ENCODE measurements around the gene COQ4. TPM values are rescaled to one million over a fixed set of nuclear protein-coding genes. Genes with fewer than 3 reads are reported as not detected.
"Not testable (repeated sequence)": the region's sequence is repeated elsewhere in the genome, so short reads cannot be mapped to it uniquely, and the experiment has no call there.

COQ4 gene
- total RNA-seq, 1 experiment from 2014 or later = 45.8 TPM

DNA sequence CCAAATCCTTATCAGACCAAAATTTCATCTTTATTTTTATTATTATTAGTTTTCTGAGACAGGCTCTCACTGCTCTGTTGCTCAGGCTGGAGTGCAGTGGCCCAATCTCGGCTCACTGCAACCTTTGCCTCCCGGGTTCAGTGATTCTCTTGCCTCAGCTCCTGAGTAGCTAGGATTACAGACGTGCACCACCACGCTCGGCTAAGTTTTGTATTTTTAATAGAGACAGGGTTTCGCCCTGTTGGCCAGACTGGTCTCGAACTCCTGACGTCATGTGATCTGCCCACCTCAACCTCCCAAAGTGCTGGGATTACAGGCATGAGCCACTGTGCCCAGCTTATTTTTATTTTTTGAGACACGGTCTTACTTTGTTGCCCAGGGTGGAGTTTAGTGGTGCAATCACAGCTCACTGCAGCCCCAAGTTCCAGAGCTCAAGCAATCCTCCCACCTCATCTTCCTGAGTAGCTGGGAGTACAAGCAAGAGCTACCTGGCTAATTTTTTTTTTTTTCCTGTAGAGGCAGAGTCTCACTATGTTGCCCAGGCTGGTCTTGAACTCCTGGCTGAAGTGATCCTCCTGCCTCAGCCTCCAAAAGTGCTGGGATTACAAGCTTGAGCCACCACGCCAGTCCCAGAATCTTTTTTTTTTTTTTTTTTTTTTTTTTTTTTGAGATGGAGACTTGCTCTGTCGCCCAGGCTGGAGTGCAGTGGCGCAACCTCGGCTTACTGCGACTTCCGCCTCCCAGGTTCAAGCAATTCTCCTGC is 16.4 kb downstream of the COQ4 start:
- ChIA-PET RAD21 (ENCODE audit: low non-redundant PET in 1 of 2, low total read pairs in 2 of 2, uncharacterized antibody in 2 of 2, unreplicated experiment in 2 of 2) (interaction anchor here in 1 of 2 experiments (1.0 kb wide), 1 partner anchor 21 kb away, joined by 3 read pairs; no protein-coding TSS in a partner anchor), POLR2A (interaction anchor here (0.6 kb wide), 2 partner anchors 338 to 1269 kb away, joined by 3 to 4 read pairs; no protein-coding TSS in a partner anchor)
- BruUV-seq (replicated peaks); DNase-seq (ENCODE audit: low read depth, low spot score); intact Hi-C loops (cut with micrococcal nuclease); H2AFZ ChIP-seq (ENCODE audit: low read depth, low read length, poor library complexity, severe bottlenecking); H3K9me2 ChIP-seq (ENCODE audit: insufficient read depth); CTCF ChIA-PET; H3K27me3 ChIP-seq (ENCODE audit: insufficient read depth, low read length); H3K9ac ChIP-seq (ENCODE audit: low read length); ATAC-seq; H3K4me3 ChIP-seq (replicated peaks in 1 of 2; ENCODE audit: low read depth in 1 of 2, low read length in 2 of 2); H4K20me1 ChIP-seq (ENCODE audit: insufficient read depth); H3K9me3 ChIP-seq (ENCODE audit: control insufficient read depth in 1 of 2, insufficient read depth in 1 of 2, low read depth in 1 of 2, low read length in 2 of 2): not testable (repeated sequence)
- peak overlapping the region; percentile 97 for H3K4me2 ChIP-seq (ENCODE audit: low read length)
- H3K4me1 ChIP-seq (ENCODE audit: control insufficient read depth in 1 of 2, insufficient read depth in 2 of 2, low read length in 2 of 2) = peaks cover 0 to 20% of the 10 kb centered on the region in 2 experiments; a peak in 2 of 4 replicates
- peaks cover 10% of the 10 kb centered on the region for H3K79me2 ChIP-seq (ENCODE audit: insufficient read depth, low read length)
- peaks cover 0 to 12% of the 10 kb centered on the region in 2 experiments; a peak in 3 of 4 replicates for H3K36me3 ChIP-seq (ENCODE audit: control insufficient read depth in 1 of 2, insufficient read depth in 2 of 2, low read length in 2 of 2)
- H3K27ac ChIP-seq (ENCODE audit: low read depth, low read length) = peak overlapping the region; percentile 74

DNA sequence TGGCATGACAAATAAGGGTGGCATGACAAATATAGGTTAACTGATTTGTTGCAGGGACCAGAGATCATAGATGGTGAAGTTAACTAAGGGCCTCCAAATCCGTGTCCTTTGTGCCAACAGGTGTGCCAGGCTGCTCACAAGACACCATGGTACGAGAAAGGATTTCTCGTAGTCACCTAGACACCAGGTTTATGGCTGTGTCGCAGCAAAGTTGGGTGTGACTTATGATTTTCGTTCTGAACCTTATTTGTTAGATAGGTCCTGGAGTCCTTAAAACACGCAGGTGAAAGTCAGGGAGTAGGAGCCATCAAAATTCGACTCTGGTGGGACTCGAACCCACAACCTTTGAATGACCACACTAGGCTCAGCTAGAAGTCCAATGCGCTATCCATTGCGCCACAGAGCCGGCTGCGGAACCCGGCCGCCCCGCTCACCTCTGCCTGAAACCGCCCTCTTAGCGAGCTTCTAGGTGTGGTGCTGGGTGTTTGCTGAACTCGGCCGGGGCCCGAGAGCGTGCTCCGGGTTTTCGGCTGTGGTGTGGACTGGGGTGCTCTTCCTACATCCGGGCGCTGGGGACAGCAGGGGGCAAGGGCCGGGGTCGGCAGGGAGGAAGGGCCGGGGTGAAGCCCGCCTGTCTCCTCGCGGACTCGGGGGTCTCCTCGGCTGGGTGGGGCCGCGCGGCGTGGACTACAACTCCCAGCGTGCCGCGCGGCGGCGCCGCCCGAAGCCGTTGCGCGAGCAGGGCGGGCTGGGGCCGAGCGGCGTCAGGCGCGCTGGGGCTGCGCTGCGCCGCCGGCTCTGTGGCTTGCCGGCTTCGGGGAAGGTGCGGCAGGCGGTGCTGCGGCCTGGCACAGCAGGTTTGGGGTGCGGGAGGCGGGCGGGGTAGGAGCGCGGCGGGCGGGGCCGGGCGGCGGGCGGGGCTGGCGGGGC is 17.4 kb downstream of the COQ4 start, which contains the start of gene SLC27A4:
TSS of gene SLC27A4 (plus strand) at position 767 of the 930 bp plus-strand sequence. CDS start 2,606 bp downstream, outside the sequence.
- Histone ChIP-seq H3K27me3 (ENCODE audit: insufficient read depth, low read length) (no peaks in the 10 kb centered on the region), H3K9me3 (ENCODE audit: control insufficient read depth in 1 of 2, insufficient read depth in 1 of 2, low read depth in 1 of 2, low read length in 2 of 2) (no peaks in the 10 kb centered on the region), H4K20me1 (ENCODE audit: insufficient read depth) (no peaks in the 10 kb centered on the region), H3K36me3 (ENCODE audit: control insufficient read depth in 1 of 2, insufficient read depth in 2 of 2, low read length in 2 of 2) (peaks cover 2 to 12% of the 10 kb centered on the region in 2 experiments; a peak in 3 of 4 replicates), H3K79me2 (ENCODE audit: insufficient read depth, low read length) (peaks cover 10% of the 10 kb centered on the region), H3K4me1 (ENCODE audit: control insufficient read depth in 1 of 2, insufficient read depth in 2 of 2, low read length in 2 of 2) (peaks cover 0 to 20% of the 10 kb centered on the region in 2 experiments; a peak in 2 of 4 replicates), H3K9ac (ENCODE audit: low read length) (peak within 1 kb of the TSS; percentile 77), H3K4me2 (ENCODE audit: low read length) (peak within 1 kb of the TSS; percentile 97), H3K9me2 (ENCODE audit: insufficient read depth) (no peaks in the 10 kb centered on the region), H3K4me3 (replicated peaks in 1 of 2; ENCODE audit: low read depth in 1 of 2, low read length in 2 of 2) (peak within 1 kb of the TSS; percentile 84 to 86), H3K27ac (ENCODE audit: low read depth, low read length) (peak within 1 kb of the TSS; percentile 74), H2AFZ (ENCODE audit: low read depth, low read length, poor library complexity, severe bottlenecking) (peak within 1 kb of the TSS; percentile 89)
- RAD21 ChIA-PET (ENCODE audit: low non-redundant PET in 1 of 2, low total read pairs in 2 of 2, uncharacterized antibody in 2 of 2, unreplicated experiment in 2 of 2) = interaction anchor here in 1 of 2 experiments (1.0 kb wide), 1 partner anchor 22 kb away, joined by 3 read pairs; no protein-coding TSS in a partner anchor
- DNase-seq (ENCODE audit: low read depth, low spot score) = peak; percentile 71
- POLR2A ChIA-PET = interaction anchor here (0.8 kb wide), 1 partner anchor 31 kb away, joined by 3 read pairs; the partner anchor contains the start of gene URM1
- BruUV-seq (replicated peaks) = TSS peak; percentile 97
- peak; percentile 87 for ATAC-seq
- intact Hi-C loops (cut with micrococcal nuclease) = loop anchor here (10.0 kb wide), 1 partner anchor 145 kb away; the partner anchor contains the start of gene CIZ1
- CTCF ChIA-PET = interaction anchor here (0.7 kb wide), 1 partner anchor 47 kb away, joined by 3 read pairs; no protein-coding TSS in a partner anchor
- TF ChIP-seq, protein P1, sequence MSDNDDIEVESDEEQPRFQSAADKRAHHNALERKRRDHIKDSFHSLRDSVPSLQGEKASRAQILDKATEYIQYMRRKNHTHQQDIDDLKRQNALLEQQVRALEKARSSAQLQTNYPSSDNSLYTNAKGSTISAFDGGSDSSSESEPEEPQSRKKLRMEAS (IDR thresholded peaks at IDR 0.05) = peak; percentile 79
- TF ChIP-seq POLR2A (IDR thresholded peaks at IDR 0.05; ENCODE audit: borderline replicate concordance, extremely low read depth, insufficient read depth, insufficient read length) (no peak), TCF7L2 (IDR thresholded peaks at IDR 0.05; ENCODE audit: borderline replicate concordance, extremely low read depth, insufficient read depth, insufficient read length) (peak; percentile 56), EZH2 (IDR thresholded peaks at IDR 0.05) (no peak), POLR2AphosphoS5 (IDR thresholded peaks at IDR 0.05; ENCODE audit: low read depth, low read length) (peak; percentile 28), YY1 (IDR thresholded peaks at IDR 0.05; ENCODE audit: extremely low read depth, insufficient replicate concordance, low read depth, low read length) (peak; percentile 60), REST (IDR thresholded peaks at IDR 0.05; ENCODE audit: low read depth) (no peak)
- TF ChIP-seq, protein P2, sequence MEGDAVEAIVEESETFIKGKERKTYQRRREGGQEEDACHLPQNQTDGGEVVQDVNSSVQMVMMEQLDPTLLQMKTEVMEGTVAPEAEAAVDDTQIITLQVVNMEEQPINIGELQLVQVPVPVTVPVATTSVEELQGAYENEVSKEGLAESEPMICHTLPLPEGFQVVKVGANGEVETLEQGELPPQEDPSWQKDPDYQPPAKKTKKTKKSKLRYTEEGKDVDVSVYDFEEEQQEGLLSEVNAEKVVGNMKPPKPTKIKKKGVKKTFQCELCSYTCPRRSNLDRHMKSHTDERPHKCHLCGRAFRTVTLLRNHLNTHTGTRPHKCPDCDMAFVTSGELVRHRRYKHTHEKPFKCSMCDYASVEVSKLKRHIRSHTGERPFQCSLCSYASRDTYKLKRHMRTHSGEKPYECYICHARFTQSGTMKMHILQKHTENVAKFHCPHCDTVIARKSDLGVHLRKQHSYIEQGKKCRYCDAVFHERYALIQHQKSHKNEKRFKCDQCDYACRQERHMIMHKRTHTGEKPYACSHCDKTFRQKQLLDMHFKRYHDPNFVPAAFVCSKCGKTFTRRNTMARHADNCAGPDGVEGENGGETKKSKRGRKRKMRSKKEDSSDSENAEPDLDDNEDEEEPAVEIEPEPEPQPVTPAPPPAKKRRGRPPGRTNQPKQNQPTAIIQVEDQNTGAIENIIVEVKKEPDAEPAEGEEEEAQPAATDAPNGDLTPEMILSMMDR (IDR thresholded peaks at IDR 0.05 in 2 of 3, conservative IDR thresholded peaks at IDR 0.05 in 1 of 3; ENCODE audit: borderline replicate concordance in 1 of 3, insufficient read depth in 1 of 3, low read depth in 2 of 3, low read length in 2 of 3) = no peak

Data from HCT116 (cell line).